Activated T-cell treated with anti-CD3 and anti-CD28 coated beads, Interleukin-2, amount 50 U/mL, for 48 hours (primary cell): ENCODE measurements around the gene USP34.
"Not testable (repeated sequence)": the region's sequence is repeated elsewhere in the genome, so short reads cannot be mapped to it uniquely, and the experiment has no call there.

Experiments used
- DNase-seq, 2 experiments: peaks; one replicate each; pipeline ENCODE4 v3.0.0-alpha.2; 2020

The USP34 gene

GRCh38 chr2:61180686-61181085 lies 290.2 kb downstream of the USP34 start:
- DNase-seq = no peak

GRCh38 chr2:61179701-61180639 lies 290.9 kb downstream of the USP34 start:
- DNase-seq = no peak

DNA sequence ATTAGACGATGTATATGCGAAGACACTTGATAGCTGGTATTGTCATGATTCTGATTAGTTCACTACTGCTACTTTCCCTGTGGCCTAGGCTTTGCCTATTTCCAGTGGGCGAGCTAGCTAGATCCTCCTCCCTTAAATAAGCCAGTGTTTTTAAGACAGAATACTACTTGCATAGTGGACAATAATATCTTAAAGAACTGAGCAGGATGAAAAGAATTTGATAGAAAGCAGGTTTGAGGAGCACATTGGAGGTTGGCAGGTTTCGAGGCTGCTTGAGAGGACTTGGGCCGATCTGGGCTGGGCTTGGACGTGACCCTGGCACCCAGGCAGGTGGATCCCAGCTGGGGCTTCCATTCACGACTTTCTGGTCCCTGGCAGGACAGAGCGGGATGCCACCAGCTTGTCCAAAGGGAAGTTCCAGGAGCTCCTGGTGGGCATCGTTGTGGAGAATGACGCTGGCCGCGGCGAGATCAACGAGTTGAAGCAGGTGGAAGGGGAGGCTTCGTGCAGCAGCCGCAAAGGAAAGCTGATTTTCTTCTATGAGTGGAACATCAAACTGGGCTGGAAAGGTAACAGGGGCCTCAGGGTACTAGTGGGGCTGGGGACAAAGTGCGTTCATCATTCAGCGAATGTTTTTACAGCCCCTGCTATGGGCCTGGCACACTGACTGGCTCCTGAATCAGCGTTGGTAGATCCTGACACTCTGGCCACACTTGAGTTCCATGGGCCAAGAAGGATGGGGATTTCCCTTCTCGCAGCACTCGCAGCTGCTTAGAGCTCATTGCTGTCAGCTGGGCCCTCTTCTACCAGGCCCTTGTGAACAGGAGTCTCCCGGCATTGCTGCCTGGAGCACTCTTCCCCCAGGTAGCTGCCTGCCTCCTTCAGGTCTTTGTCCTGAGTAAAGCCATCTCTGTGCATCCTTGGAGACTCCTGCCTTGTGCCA lies 292.0 kb downstream of the USP34 start:
- peak; percentile 36 to 42 for DNase-seq

- DNase-seq = peak; percentile 69 to 71
Observed at GRCh38 chr2:61177727-61178549, 292.9 kb downstream of the USP34 start.

DNA sequence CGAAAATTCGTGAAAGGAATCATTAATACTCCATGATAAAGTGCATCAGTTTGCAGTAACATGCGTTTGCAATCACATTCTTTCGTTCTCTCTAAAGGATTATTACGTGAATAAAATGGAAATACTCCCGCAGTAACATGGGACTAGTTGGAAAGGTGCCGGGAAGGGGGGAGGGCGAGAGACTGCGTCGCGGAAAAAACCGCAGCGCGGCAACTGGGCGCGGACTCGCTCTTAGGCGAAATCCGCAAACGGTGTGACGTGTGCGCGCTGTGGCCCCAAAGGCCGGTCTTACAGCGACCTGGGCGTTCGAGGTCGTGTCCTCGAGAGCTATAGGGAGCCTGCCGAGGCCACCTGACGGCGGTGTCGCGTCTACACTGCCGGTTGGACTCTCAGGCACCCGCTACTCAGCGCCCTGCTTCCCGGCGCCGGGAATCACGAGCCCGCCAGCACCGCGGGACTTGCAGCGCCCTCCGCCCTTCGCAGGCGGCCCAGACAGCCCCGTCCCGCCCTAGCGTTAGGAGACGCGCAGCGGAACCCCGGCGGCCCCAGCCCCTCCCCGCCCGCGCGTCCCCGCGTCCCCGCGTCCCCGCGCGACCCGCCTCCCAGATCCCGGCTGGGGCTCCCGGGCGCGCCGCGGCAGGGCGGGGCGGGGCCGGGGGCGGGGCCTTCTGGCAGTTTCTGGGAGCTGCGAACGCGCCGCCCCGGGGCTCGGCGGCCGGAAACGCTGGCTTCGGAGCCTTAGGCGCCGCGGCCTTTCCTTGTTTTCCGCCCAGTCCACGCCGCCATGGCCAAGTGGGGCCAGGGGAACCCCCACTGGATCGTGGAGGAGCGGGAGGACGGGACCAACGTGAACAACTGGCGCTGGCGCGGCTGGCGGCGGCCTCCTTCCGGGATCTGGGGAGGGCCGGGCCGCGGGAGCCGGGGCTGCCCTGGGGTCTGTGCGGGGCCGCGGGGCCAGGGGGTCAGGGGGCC lies 293.8 kb downstream of the USP34 start:
- DNase-seq = peak; percentile 94 to 96

- no peak for DNase-seq
Observed at GRCh38 chr2:61175036-61175435, 295.9 kb downstream of the USP34 start.

- DNase-seq = no peak
Observed at GRCh38 chr2:61173116-61173515, 297.8 kb downstream of the USP34 start.

DNA sequence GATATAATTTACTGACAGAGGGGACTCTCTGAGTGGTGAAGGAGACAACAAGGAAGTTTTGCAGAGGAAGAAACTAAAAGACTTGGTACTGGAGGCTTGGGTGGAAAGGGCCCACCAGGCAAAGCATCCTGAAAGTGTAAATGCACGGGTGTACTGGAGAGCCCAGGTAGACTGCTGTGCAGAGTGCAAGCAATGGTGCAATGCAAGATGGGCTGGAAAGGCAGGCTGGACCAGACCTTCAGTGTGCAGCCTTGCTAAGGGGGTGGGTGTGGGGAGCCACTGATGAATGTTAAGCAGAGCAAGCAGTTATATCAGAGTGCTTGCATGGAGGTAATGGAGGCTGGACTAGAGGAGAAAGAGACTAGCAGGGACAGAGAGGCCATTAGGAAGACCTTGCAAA lies 298.2 kb downstream of the USP34 start:
- DNase-seq = no peak

DNA sequence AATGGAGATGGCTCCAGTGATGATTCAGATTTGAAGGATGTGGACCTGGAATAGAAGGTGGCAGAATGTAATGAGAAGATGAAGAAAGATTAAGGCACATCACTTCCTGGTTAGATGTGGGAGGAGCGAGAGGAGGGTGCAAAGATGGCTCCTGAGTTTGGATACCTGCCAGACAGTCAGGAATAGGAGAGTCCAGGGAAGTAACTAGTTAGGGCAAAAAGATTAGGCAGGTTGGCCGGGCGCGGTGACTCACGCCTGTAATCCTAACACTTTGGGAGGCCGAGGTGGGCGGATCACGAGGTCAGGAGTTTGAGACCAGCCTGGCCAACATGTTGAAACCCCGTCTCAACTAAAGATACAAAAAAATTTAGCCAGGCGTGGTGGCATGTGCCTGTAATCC lies 303.3 kb downstream of the USP34 start:
- no peak for DNase-seq

DNA sequence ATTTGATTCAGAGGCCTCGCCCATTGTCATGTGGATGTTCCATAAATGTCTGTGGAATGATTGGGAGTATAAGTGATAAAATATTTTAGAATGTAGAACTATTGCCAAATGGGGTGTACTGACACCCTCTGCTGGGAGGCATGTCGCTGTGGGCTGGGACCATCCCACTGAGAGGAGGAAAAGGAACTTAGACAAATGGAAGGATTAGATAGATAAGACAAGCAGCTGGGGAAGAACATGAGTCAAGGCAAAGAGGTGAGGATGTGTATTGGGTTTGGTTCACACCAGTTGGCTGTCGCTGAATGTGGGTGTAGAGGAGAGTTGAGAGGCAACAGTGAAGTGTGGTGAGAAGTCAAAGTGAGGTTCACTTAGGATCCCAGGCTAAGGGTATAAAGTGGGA lies 304.9 kb downstream of the USP34 start:
- no peak for DNase-seq

DNA sequence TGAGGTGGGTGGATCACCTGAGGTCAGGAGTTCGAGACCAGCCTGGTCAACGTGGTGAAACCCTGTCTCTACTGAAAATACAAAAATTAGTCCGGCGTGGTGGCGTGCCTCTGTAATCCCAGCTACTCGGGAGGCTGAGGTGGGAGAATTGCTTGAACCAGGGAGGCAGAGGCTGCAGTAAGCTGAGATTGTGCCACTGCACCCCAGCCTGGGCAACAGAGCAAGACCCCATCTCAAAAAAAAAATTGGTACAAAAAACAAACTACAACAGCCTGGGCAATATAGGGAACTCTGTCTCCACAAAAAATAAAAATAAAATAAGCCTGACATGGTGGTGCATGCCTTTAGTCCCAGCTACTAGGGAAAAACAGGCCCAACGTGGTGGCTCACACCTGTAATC lies 305.8 kb downstream of the USP34 start:
- DNase-seq = not testable (repeated sequence)

- DNase-seq = no peak
Observed at GRCh38 chr2:61162721-61163120, 308.2 kb downstream of the USP34 start.

DNA sequence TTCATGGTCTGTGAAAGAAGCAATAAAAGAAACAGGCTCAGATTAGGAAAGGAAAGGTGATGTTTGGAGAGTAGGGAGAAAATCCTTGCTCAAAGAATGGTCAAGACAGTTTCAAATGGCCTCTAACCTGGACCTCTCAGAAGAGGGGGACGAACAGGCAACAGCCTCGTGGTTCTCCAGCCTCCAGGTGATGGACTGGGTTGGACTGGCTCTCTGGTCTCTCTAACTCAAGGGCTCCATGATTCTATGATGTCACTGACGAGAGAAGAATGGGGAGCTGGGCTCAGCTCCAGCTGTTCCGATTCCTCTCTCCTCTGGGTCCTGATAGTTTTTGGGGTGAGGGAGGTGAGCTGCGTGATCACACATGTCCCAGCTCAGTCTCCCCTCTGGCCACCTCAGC lies 309.0 kb downstream of the USP34 start, which contains the start of gene C2orf74:
Gene C2orf74 (plus strand): TSS at position 301 of the 400 bp plus-strand sequence. CDS start 327 bp downstream, outside the sequence.
- DNase-seq = no peak

GRCh38 chr2:61158356-61158955 lies 312.4 kb downstream of the USP34 start:
- DNase-seq = no peak

DNA sequence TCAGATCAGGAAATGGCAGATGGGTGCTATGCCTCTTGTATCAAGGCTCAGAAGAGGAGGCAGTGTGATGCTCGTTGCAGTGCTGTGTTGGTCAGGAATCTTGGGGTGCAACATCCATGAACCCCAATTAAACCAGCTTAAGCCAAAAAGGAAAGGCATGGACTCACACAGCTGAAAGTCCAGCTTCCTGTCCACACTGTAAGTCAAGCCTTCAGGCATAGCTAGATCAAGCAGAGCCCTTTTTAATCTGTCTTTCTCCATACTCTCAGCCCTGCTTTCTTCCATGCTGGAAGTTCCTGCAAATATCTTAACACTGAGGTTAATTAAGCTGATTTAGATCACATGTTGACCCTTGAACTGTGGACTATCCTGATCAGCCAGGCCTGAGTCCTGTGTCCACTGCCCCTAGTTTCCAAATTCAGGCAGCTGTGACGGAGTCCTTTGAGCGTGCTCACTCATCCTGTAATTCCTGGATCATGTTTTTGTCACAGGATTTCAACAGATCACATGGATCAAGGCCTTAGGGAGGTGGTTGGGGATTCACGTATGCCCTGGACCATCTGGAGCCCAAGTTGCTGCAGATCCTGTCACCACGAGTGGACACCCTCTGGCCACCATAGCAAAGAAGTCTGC lies 313.4 kb downstream of the USP34 start:
- no peak for DNase-seq

DNA sequence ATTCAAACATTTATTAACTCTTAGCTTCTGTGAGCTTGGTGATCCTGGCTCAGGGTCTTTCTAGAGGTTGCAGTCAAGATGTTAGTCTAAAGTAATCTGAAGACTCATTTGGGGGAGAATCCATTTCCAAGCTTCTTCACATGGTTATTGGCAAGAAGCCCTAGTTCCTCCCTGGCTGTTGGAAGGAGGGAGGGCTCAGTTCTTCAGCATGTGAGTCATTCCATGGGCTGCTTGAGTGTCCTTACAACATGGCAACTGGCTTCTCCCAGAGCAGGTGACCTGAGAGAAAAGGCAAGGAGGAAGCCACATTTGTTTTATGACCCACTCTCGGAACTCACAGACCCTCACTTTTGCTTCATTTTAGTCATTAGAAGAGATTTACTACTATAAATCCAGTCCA lies 319.5 kb downstream of the USP34 start:
- no peak for DNase-seq

DNA sequence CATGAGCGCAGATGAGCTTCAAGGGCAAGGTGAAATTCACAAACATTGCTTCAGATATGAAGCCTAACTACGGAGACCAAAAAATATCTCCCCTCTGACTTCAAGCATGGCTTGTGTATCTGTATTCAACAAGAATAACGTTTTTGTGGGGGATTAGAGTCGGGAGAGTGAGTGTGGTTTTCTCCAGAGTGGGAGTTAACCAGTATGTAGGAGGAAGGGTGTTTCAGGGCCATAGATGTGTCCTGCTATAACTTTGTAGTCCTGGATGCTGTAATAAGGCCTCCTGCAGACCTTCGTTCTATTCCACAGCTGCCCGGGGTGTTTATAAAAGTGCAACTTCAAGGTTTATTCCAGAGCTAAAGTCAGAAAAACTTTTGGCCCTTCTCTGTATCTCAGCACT lies 321.8 kb downstream of the USP34 start:
- no peak for DNase-seq

DNA sequence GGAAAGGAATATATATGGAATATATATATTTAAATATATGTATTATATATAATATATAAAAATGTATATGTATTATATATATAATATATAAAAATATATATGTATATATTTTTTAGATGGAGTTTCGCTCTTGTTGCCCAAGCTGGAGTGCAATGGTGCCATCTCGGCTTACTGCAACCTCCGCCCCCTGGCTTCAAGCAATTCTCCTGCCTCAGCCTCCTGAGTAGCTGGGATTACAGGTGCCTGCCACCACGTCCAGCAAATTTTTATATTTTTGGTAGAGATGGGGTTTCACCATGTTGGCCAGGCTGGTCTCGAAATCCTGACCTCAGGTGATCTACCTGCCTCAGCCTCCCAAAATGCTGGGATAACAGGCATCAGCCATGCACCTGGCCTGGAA lies 322.8 kb downstream of the USP34 start:
- not testable (repeated sequence) for DNase-seq

DNA sequence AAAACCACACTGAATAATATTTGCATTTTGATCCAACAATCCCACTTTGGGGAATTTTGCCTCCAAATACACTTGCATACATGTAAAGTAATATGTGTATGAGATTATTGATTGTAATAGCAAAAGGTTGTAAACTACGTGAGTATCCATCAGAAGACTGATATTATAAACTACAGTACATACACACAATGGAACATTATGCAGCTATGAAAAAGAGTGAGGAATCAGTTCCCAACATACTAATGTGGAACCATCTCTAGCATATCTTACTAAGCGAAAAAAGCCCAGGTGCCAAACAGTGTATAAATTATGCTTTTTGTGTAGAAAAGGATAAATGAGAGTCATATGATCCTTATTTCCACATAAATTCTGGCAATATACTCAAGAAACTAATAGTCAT lies 324.9 kb downstream of the USP34 start:
- no peak for DNase-seq

DNA sequence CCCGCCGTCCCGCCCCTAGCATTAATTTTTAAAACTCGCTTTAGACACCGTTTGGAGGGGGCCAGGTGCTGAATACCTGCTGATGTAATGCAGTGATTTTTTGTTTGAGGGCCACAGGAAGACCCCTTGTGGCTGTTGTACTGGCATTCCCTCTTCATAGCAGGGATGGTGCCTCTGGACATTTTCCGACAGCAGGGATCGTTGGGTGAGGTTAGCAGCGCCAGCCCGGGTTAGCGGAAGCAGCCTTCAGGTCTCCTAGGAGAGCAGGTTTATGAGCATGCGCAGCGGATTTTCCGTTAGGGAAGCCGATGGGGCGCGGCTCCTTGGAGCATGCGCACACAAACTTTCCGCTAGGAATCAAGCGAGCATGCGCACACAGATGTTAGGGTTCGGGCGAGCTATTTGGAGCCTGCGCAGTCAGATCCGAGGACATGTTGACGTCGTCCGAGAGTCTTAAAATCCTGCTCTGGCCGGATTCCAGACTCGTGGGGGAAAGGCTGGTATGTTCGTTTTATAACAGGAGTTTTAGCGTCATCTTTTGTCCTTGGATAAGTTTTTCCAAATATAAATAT lies 326.1 kb downstream of the USP34 start:
- peak; percentile 94 to 96 for DNase-seq
